ACHN (cell line): ENCODE results near the gene SSBP3.

Experiments
- DNase-seq: peaks from one replicate; pipeline ENCODE4 v3.0.0-alpha.2; 2015
- in situ Hi-C: cut with HindIII; loops from 2 replicates; pipeline ENCODE4 v1.10.0; 2017; ENCODE audit warnings: low sequenced_read_pairs, low pct_ligation_motif_present, low pct_unique_long_range_greater_than_20kb

SSBP3 gene

GRCh38 chr1:54305906-54306514 is 100.2 kb downstream of the SSBP3 start:
- in situ Hi-C loops, result no loop called here
- DNase-seq, result no peak

- no peak for DNase-seq
- in situ Hi-C loops, result no loop called here
Observed at GRCh38 chr1:54304518-54304917, 101.7 kb downstream of the SSBP3 start.

DNA sequence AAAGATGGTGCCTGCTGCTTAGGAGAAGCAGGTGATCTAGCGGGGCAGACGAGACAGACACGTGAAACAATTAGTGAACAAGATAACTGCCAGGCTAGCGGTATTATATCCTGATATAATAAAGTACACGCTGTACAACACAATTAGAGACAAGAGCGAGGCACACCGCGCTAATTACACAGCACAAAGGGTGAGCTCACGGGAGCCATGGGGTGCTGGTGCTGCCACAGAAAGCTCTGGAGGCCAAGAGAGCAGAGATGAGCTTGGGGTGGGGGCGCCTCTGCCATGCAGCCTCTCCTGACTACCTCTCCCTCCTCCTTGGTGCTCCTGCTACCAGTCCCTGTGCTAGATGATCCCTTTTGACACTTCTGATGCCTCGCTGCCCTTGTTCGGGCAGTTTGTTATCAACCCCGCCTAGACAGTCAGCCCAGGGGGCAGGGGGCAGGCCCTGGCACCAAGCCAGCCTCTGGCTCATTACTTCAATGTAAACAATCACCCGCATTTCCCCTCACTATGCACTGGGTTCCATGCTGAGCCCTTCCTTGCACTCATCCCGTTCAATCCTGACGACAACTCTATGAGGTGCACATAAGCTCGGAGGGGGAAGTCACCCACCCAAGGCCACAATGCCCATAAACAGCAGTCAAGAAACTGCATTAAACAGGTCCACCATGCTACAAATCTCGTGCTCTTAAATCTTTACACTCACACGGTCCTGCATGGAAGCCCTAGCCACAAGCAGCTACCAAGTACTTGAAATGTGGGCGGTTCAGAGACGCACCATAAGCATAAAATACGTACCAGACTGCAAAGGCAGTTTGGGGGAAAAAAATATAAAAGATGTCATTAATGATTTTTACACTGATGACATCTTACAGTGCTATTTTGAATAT is 103.0 kb downstream of the SSBP3 start:
- DNase-seq, result no peak
- in situ Hi-C loops, result no loop called here

- in situ Hi-C loops, result no loop called here
- DNase-seq, result no peak
Observed at GRCh38 chr1:54302549-54302948, 103.6 kb downstream of the SSBP3 start.

GRCh38 chr1:54301497-54301896 is 104.7 kb downstream of the SSBP3 start:
- DNase-seq, result no peak
- in situ Hi-C loops, result no loop called here

- DNase-seq, result no peak
- in situ Hi-C loops, result no loop called here
Observed at GRCh38 chr1:54300401-54300800, 105.8 kb downstream of the SSBP3 start.

DNA sequence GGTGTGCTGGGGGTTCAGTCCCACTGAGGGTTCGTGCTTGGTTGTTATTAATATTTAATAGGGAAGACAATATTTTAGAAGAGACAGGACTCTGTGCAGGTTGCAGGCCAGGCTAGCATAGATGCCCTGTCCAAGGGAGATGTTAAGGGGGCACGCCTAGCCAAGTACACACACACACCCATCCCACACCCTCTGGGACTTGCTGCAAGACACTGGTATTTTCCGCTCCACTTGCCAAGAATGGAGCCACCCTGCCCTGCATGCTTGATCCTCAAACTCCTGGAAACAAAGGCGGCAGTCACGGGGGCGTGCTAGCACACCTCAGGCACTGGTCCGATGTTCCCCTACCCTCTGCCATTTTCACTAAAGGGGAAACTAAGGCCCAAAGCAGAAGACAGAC is 107.2 kb downstream of the SSBP3 start:
- in situ Hi-C loops, result no loop called here
- DNase-seq, result no peak

- DNase-seq, result no peak
- in situ Hi-C loops, result no loop called here
Observed at GRCh38 chr1:54298284-54299033, 107.7 kb downstream of the SSBP3 start.

- DNase-seq, result no peak
Observed at GRCh38 chr1:54297596-54298283, 108.5 kb downstream of the SSBP3 start.

DNA sequence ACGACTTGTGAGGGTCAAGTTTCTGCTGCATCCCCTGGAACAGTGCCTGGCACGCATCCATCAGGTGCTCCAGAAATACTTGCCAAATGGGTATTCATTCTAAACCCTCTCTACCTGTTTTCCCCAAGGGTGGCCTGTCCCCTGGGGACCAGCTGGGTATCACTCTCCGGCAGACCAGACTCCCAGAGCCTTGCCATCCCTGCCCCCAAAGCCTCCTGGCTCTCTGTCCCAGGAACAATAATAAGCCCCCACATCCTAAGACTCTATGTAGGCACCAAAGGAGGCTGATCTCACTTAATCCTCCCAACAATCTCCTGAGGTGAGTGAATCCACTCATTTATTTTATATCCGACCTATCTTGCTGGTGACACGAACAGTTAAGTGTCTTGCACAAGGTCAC is 109.5 kb downstream of the SSBP3 start:
- DNase-seq, result no peak
- in situ Hi-C loops, result no loop called here

More at GRCh38 chr1:54297596-54298283, 108.5 kb downstream of the SSBP3 start:
- in situ Hi-C loops, result no loop called here

DNA sequence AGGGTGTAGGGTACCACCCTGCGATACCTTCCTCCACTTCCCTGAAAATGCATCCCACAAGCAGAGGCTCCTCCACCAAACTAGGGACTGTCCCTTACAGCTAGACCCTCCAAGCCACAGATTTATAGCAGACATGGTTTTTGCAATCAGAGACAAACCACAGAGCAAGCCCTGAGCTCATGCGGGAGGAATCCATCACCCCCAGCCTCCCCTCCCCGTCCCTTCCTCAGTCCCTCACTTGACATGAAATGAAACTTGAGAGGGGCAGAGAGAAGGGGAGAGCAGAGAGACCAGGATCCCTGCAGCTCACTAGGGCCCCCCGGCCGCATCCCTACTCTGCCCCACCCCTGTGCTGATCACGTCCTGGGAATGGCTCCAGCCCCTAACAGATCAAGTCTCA is 111.3 kb downstream of the SSBP3 start:
- DNase-seq, result no peak
- in situ Hi-C loops, result no loop called here

DNA sequence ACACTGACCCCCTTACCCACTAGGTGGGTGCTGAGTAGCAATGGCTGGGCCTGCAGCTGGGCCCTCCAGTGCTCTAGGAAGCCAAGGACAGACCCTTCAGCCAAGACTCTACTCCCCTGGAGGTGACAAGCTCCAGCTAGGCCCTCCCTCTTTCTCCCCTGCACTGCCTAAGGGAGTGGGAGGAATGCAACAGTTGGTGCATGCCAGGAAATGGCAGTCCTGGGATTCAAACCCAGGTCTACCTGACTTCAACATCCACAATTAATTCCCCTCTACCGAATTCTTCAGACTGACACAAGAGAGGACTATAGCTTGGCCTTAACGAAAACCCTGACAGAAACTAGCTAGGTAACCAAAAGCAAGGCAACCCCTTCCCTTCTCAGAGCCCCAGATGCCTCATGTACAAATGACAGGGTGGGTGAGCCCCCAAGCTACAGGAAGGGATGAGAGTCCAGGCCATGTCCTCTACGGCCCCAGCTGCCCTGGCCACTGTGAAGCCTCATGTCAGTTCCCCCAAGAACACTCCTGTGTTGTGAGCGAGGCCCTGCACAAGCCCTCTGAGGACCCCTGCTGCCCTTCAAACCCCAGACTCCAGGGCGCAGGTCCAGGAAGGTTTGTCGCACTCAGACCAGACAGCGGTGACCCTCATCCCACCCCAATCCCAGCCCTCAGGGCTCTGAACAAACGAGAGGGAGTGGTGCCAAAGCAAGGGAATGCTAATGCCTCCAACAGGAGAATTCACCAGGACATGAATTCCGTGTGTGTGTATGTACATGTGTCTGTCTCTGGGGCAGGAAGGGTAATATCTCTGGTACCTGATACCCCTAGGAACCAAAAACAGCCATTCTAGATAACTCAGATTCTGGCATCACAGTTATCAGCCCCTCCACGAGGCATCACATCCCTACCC is 113.9 kb downstream of the SSBP3 start:
- in situ Hi-C loops, result no loop called here
- DNase-seq, result no peak

- DNase-seq, result no peak
- in situ Hi-C loops, result no loop called here
Observed at GRCh38 chr1:54291276-54292001, 114.8 kb downstream of the SSBP3 start.

GRCh38 chr1:54290506-54291184 is 115.5 kb downstream of the SSBP3 start:
- in situ Hi-C loops, result no loop called here
- no peak for DNase-seq

DNA sequence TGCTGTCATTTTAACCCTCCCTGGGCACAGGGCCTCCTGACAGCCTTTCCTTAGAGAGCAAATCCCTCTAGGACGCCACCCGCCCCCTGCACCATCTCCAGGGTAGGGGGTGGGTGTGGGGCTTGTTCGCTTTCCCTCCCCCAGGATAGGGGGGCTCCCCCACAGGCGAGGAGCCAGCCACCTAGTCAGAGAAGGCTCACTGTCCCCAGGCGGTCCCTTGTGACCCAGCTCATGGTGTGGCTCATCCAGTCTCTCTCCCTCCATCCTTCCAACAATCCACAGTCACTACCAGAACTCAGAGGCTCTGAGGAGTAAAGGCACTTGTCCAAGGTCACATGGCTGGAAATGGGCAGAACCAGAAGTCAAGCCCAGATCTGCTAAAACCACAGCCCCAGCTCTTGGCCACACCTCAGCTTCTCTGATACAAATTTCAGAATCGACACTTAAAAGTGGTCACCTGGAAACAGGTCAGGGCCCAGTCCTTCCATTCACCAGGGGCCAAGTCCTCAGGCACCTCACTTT is 116.4 kb downstream of the SSBP3 start:
- DNase-seq, result no peak
- in situ Hi-C loops, result no loop called here

- in situ Hi-C loops, result no loop called here
- DNase-seq, result no peak
Observed at GRCh38 chr1:54287801-54288211, 118.4 kb downstream of the SSBP3 start.
